ENCODE results near the gene MACROD2.

The MACROD2 gene

GRCh38 chr20:14723614-14724013, 728.3 kb downstream of the MACROD2 start:
- DNase-seq: no peak

GRCh38 chr20:14724036-14724435, 728.7 kb downstream of the MACROD2 start:
- DNase-seq: no peak

- no peak for DNase-seq
Observed at GRCh38 chr20:14724468-14724867, 729.2 kb downstream of the MACROD2 start.

GRCh38 chr20:14726591-14726990, 731.3 kb downstream of the MACROD2 start:
- no peak for DNase-seq

GRCh38 chr20:14727485-14728150, 732.3 kb downstream of the MACROD2 start:
- DNase-seq: no peak

- DNase-seq: no peak
Observed at GRCh38 chr20:14729390-14729789, 734.1 kb downstream of the MACROD2 start.

GRCh38 chr20:14732343-14732742, 737.0 kb downstream of the MACROD2 start:
- no peak for DNase-seq

- no peak for DNase-seq
Observed at GRCh38 chr20:14732996-14733395, 737.7 kb downstream of the MACROD2 start.

- no peak for DNase-seq
Observed at GRCh38 chr20:14740380-14740779, 745.1 kb downstream of the MACROD2 start.

GRCh38 chr20:14741616-14742015, 746.3 kb downstream of the MACROD2 start:
- DNase-seq: no peak

GRCh38 chr20:14744723-14745122, 749.4 kb downstream of the MACROD2 start:
- DNase-seq: no peak

GRCh38 chr20:14745830-14746229, 750.5 kb downstream of the MACROD2 start:
- no peak for DNase-seq

GRCh38 chr20:14751191-14751590, 755.9 kb downstream of the MACROD2 start:
- no peak for DNase-seq

- DNase-seq: no peak
Observed at GRCh38 chr20:14757728-14758127, 762.4 kb downstream of the MACROD2 start.

- no peak for DNase-seq
Observed at GRCh38 chr20:14758356-14758755, 763.0 kb downstream of the MACROD2 start.

GRCh38 chr20:14759979-14760378, 764.7 kb downstream of the MACROD2 start:
- no peak for DNase-seq

- no peak for DNase-seq
Observed at GRCh38 chr20:14761903-14762302, 766.6 kb downstream of the MACROD2 start.

- no peak for DNase-seq
Observed at GRCh38 chr20:14764511-14765369, 769.4 kb downstream of the MACROD2 start.

GRCh38 chr20:14765370-14765701, 770.0 kb downstream of the MACROD2 start:
- no peak for DNase-seq

GRCh38 chr20:14773486-14773885, 778.2 kb downstream of the MACROD2 start:
- DNase-seq: no peak

- no peak for DNase-seq
Observed at GRCh38 chr20:14775778-14776177, 780.5 kb downstream of the MACROD2 start.

GRCh38 chr20:14777591-14777990, 782.3 kb downstream of the MACROD2 start:
- DNase-seq: no peak

GRCh38 chr20:14778096-14778495, 782.8 kb downstream of the MACROD2 start:
- DNase-seq: no peak

GRCh38 chr20:14778875-14779274, 783.6 kb downstream of the MACROD2 start:
- no peak for DNase-seq

- DNase-seq: no peak
Observed at GRCh38 chr20:14780508-14780907, 785.2 kb downstream of the MACROD2 start.
